Vagina (tissue), 2 donors: ENCODE results near the gene CLIC3.

Experiments used
- CTCF ChIP-seq, 3 experiments: fragments of 450-650 bp in 2 of 3; fragments of 200-600 bp in 1 of 3; sonication (generic) in 1 of 3; IDR thresholded peaks; one replicate each; pipeline ENCODE4 v1.5.1; 2017 to 2019; ENCODE audit warnings: antibody characterized with exemption in 3 of 3, mild to moderate bottlenecking in 2 of 3, moderate library complexity in 2 of 3
- POLR2A ChIP-seq, 2 donors: fragments of 450-650 bp; IDR thresholded peaks; one replicate each; pipeline ENCODE4 v1.6.1; 2017; ENCODE audit warnings: antibody characterized with exemption in 2 of 2, mild to moderate bottlenecking in 2 of 2, moderate library complexity in 2 of 2
- POLR2AphosphoS5 ChIP-seq, 2 donors: sonication (generic); formaldehyde crosslinking; IDR thresholded peaks; one replicate each; pipeline ENCODE4 v1.9.0; 2017; ENCODE audit warnings: antibody characterized with exemption in 2 of 2, mild to moderate bottlenecking in 2 of 2, low read depth in 1 of 2; ENCODE audit not compliant: insufficient read depth in 1 of 2

GRCh38 chr9:136977649-136978072, 18.7 kb downstream of the CLIC3 start:
- TF ChIP-seq CTCF (IDR thresholded peaks at IDR 0.05) (no peak), POLR2AphosphoS5 (IDR thresholded peaks at IDR 0.05; ENCODE audit: insufficient read depth in 1 of 2, low read depth in 1 of 2) (peak in 1 of 2 donors; percentile 49), POLR2A (IDR thresholded peaks at IDR 0.05) (no peak)
